ENCODE measurements around the gene CD9. TPM values are rescaled to one million over a fixed set of nuclear protein-coding genes. Genes with fewer than 3 reads are reported as not detected.

CD9 gene
- polyA plus RNA-seq, 1 donor (not counting 4 experiments of a cell fraction or from before 2014, with no cell fraction given) = 1,084 TPM

DNA sequence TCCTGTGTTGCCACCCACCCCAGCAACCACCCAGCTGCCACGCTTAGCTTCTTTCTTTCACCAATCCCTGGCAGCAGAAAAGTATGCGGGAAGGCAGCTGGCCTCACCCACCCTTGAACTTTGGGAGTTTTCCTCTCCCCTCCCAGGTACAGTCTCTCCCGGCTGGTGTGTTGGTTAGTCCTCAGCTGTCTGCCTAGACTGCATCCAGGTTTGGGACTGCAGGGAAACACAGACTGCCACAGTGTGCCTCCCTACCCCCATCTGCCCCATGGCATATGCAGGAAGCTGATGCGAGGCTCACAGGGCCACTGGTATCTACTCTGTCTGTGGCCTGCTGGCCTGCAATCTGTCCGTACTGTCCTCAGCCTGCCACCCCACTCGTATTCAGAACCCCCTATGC lies 2.1 kb downstream of the CD9 start:
- Histone ChIP-seq H3K4me3 (ENCODE audit: control insufficient read depth in 2 of 3, extremely low read depth in 1 of 3, insufficient read depth in 2 of 3, low read depth in 1 of 3, low read length in 3 of 3) (peak overlapping the region; percentile 85 to 96 (median 91)), H3K27ac (ENCODE audit: control insufficient read depth, insufficient read depth, low read length) (peak overlapping the region; percentile 87), H3K9ac (ENCODE audit: control insufficient read depth, extremely low read depth, insufficient read depth, low read length) (peak overlapping the region; percentile 94), H3K9me1 (ENCODE audit: control insufficient read depth, extremely low read depth, insufficient read depth, low read length) (peaks cover 9% of the 10 kb centered on the region), H3K79me2 (ENCODE audit: control insufficient read depth, insufficient read depth, low read length) (peaks cover 70% of the 10 kb centered on the region), H3K36me3 (ENCODE audit: control insufficient read depth in 2 of 2, extremely low read depth in 1 of 2, insufficient read depth in 2 of 2, low read length in 2 of 2) (peaks cover 6 to 39% of the 10 kb centered on the region in 2 experiments), H3K27me3 (ENCODE audit: control insufficient read depth, extremely low read depth, insufficient read depth, low read length) (no peaks in the 10 kb centered on the region), H3K4me2 (ENCODE audit: control insufficient read depth, extremely low read depth, insufficient read depth, low read depth, low read length) (peak overlapping the region; percentile 92), H2AFZ (ENCODE audit: control insufficient read depth, low read length) (no peak overlapping the region), H3K4me1 (ENCODE audit: control insufficient read depth, extremely low read depth, insufficient read depth, low read length) (peaks cover 64% of the 10 kb centered on the region), H4K20me1 (ENCODE audit: control insufficient read depth, extremely low read depth, insufficient read depth, low read length) (peaks cover 19% of the 10 kb centered on the region), H3K9me3 (ENCODE audit: control insufficient read depth, low read depth, low read length) (no peaks in the 10 kb centered on the region)
- dilution Hi-C loops (cut with MboI; ENCODE audit: extremely low pct_ligation_motif_present, low sequenced_read_pairs) = no loop called here
- FAIRE-seq (peak; percentile 29), DNase-seq (ENCODE audit: low read depth, low spot score) (no peak)
- no peak for TF ChIP-seq EZH2 (IDR thresholded peaks at IDR 0.05; ENCODE audit: low read length)
- TF ChIP-seq, protein P1, sequence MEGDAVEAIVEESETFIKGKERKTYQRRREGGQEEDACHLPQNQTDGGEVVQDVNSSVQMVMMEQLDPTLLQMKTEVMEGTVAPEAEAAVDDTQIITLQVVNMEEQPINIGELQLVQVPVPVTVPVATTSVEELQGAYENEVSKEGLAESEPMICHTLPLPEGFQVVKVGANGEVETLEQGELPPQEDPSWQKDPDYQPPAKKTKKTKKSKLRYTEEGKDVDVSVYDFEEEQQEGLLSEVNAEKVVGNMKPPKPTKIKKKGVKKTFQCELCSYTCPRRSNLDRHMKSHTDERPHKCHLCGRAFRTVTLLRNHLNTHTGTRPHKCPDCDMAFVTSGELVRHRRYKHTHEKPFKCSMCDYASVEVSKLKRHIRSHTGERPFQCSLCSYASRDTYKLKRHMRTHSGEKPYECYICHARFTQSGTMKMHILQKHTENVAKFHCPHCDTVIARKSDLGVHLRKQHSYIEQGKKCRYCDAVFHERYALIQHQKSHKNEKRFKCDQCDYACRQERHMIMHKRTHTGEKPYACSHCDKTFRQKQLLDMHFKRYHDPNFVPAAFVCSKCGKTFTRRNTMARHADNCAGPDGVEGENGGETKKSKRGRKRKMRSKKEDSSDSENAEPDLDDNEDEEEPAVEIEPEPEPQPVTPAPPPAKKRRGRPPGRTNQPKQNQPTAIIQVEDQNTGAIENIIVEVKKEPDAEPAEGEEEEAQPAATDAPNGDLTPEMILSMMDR (optimal IDR thresholded peaks at IDR 0.05 in 1 of 3, IDR thresholded peaks at IDR 0.05 in 1 of 3, conservative IDR thresholded peaks at IDR 0.05 in 1 of 3; ENCODE audit: extremely low read depth in 1 of 3, insufficient read depth in 2 of 3, low read length in 3 of 3) = no peak

DNA sequence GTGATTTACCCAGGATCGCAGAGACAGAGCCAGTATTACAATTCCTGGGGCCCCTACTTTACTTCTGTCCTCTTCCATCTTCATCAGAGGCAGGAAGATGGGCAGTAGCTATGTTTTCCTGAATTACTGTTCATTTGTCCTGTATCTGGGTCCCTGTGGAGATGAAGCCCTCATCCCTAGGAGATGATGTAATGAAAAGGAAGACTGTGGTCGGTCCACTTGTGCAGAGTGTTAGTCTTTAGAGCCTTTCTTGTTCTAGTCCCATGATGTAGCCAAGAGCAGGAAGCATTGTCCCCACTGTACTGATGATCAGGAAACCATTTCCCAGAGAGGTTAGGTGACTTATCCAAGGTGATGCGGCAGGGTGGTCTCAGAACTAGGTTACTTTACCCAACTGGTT lies 2.6 kb downstream of the CD9 start:
- H3K79me2 ChIP-seq (ENCODE audit: control insufficient read depth, insufficient read depth, low read length) = peaks cover 75% of the 10 kb centered on the region
- peaks cover 19% of the 10 kb centered on the region for H4K20me1 ChIP-seq (ENCODE audit: control insufficient read depth, extremely low read depth, insufficient read depth, low read length)
- H3K4me2 ChIP-seq (ENCODE audit: control insufficient read depth, extremely low read depth, insufficient read depth, low read depth, low read length) = peak overlapping the region; percentile 92
- H3K4me1 ChIP-seq (ENCODE audit: control insufficient read depth, extremely low read depth, insufficient read depth, low read length) = peaks cover 69% of the 10 kb centered on the region
- TF ChIP-seq EZH2 (IDR thresholded peaks at IDR 0.05; ENCODE audit: low read length) = no peak
- TF ChIP-seq, protein P1 (optimal IDR thresholded peaks at IDR 0.05 in 1 of 3, IDR thresholded peaks at IDR 0.05 in 1 of 3, conservative IDR thresholded peaks at IDR 0.05 in 1 of 3; ENCODE audit: extremely low read depth in 1 of 3, insufficient read depth in 2 of 3, low read length in 3 of 3) = no peak
- dilution Hi-C loops (cut with MboI; ENCODE audit: extremely low pct_ligation_motif_present, low sequenced_read_pairs) = no loop called here
- no peaks in the 10 kb centered on the region for H3K9me3 ChIP-seq (ENCODE audit: control insufficient read depth, low read depth, low read length)
- FAIRE-seq (no peak), DNase-seq (ENCODE audit: low read depth, low spot score) (no peak)
- no peaks in the 10 kb centered on the region for H3K27me3 ChIP-seq (ENCODE audit: control insufficient read depth, extremely low read depth, insufficient read depth, low read length)
- H3K9me1 ChIP-seq (ENCODE audit: control insufficient read depth, extremely low read depth, insufficient read depth, low read length) = peaks cover 9% of the 10 kb centered on the region
- H3K4me3 ChIP-seq (ENCODE audit: control insufficient read depth in 2 of 3, extremely low read depth in 1 of 3, insufficient read depth in 2 of 3, low read depth in 1 of 3, low read length in 3 of 3) = peak overlapping the region; percentile 85 to 96 (median 91)
- H3K36me3 ChIP-seq (ENCODE audit: control insufficient read depth in 2 of 2, extremely low read depth in 1 of 2, insufficient read depth in 2 of 2, low read length in 2 of 2) = peaks cover 6 to 39% of the 10 kb centered on the region in 2 experiments
- H2AFZ ChIP-seq (ENCODE audit: control insufficient read depth, low read length) = no peak overlapping the region
- H3K27ac ChIP-seq (ENCODE audit: control insufficient read depth, insufficient read depth, low read length) = peak overlapping the region; percentile 87
- peak overlapping the region; percentile 94 for H3K9ac ChIP-seq (ENCODE audit: control insufficient read depth, extremely low read depth, insufficient read depth, low read length)
